Adrenal gland (tissue), 12 donors: Measurements from ENCODE around the gene PSMG3. TPM values are rescaled to one million over a fixed set of nuclear protein-coding genes. Genes with fewer than 3 reads are reported as not detected.

Source experiments
- DNase-seq, 7 donors: peaks; one replicate each; pipeline ENCODE4 v3.0.0-alpha.2; 2019 to 2020
- H3K27ac ChIP-seq, 5 donors: fragments of 200-600 bp; sonication (generic) in 4 of 5; 1 replicate in 3 of 5; 2 replicates in 2 of 5; pipeline versions ENCODE4 v1.5.1 to v1.8.0; 2016 to 2020; ENCODE audit warnings: mild to moderate bottlenecking in 1 of 5
- H3K27me3 ChIP-seq: fragments of 200-600 bp; 2 replicates; pipeline ENCODE4 v1.8.0; 2021
- H3K36me3 ChIP-seq, 2 donors: fragments of 200-600 bp; replicated peaks in 1 of 2; 1 replicate in 1 of 2; 2 replicates in 1 of 2; pipeline versions ENCODE4 v1.5.1 to v1.8.0; 2018 to 2022
- H3K4me1 ChIP-seq, 2 donors: fragments of 200-600 bp; replicated peaks in 1 of 2; 1 replicate in 1 of 2; 2 replicates in 1 of 2; pipeline versions ENCODE4 v1.5.1 to v1.8.0; 2018 to 2021
- H3K4me3 ChIP-seq, 4 donors: fragments of 200-600 bp; sonication (generic) in 3 of 4; one replicate each; pipeline ENCODE4 v1.5.1; 2016 to 2018
- H3K9me3 ChIP-seq, 3 donors: fragments of 200-600 bp; sonication (generic) in 1 of 3; replicated peaks in 1 of 3; 1 replicate in 2 of 3; 2 replicates in 1 of 3; pipeline versions ENCODE4 v1.5.1 to v1.8.0; 2016 to 2021
- POLR2A ChIP-seq, 2 donors: fragments of 450-650 bp; IDR thresholded peaks; one replicate each; pipeline ENCODE4 v1.6.1; 2017; ENCODE audit warnings: antibody characterized with exemption in 2 of 2, mild to moderate bottlenecking in 2 of 2, moderate library complexity in 1 of 2
- WGBS, 4 donors: extraction: QIAGEN DNeasy Blood & Tissue Kit in 2 of 4; methylation state at CpG; one replicate each; pipeline versions ENCODE4 v1.1.5 to v1.1.7; 2013 to 2017; 5-methylcytosine and 5-hydroxymethylcytosine counted together
- intact Hi-C, 2 donors: fragments of 100-400 bp; cut with DNase I; formaldehyde crosslinking; loops; one replicate each; pipeline versions ENCODE4 v1.14.1 to v1.15.0; 2022 to 2023
- polyA plus RNA-seq, 3 donors: library from polyadenylated mRNA; stranded (reverse); fragments of 200-250 nt in 2 of 3; fragments of 350-450 nt in 1 of 3; fragmentation: Illumina TruSeq in 1 of 3; extraction: RNeasy Lipid Tissue Mini Kit (QIAGEN cat#74804) in 1 of 3; gene quantifications; one replicate each; pipeline ENCODE4 v1.2.3, GENCODE V29; 2013 to 2014
- total RNA-seq, 9 donors: library from RNA; depleted of rRNA in 4 of 9; stranded (reverse); fragments of >200 nt in 4 of 9; fragments of 120-200 nt in 1 of 9; fragmentation: NEBNext Ultra II Directional in 1 of 9; extraction: Animal tissue kit (Norgen Biotek cat#: 25700) in 1 of 9; gene quantifications; one replicate each; pipeline versions ENCODE4 v1.1.0 to v1.2.4, GENCODE V29; 2013 to 2023
- TF ChIP-seq, protein P1 (sequence below), 6 experiments: fragments of 450-650 bp in 4 of 6; fragments of 200-600 bp in 2 of 6; sonication (generic) in 1 of 6; IDR thresholded peaks; 1 replicate in 5 of 6; 2 replicates in 1 of 6; pipeline versions ENCODE4 v1.5.1 to v1.8.0; 2016 to 2021; ENCODE audit warnings: antibody characterized with exemption in 6 of 6, mild to moderate bottlenecking in 2 of 6, moderate library complexity in 1 of 6
- donor health status: healthy with polysubstance abuse.
- donor health status: Bipolar disorder and iron deficiency.
- donor health status: DM: yes; HTN: yes; CAD: no.
- donor health status: DM: no; HTN: no; CAD: no.
- donor health status: DM: no; HTN: no; CAD: no.
- donor health status: DM: yes; HTN: yes; CAD: no.

PSMG3 gene
- total and polyA plus RNA-seq, 12 donors: 17.3 to 82.7 (median 34.8) TPM

DNA sequence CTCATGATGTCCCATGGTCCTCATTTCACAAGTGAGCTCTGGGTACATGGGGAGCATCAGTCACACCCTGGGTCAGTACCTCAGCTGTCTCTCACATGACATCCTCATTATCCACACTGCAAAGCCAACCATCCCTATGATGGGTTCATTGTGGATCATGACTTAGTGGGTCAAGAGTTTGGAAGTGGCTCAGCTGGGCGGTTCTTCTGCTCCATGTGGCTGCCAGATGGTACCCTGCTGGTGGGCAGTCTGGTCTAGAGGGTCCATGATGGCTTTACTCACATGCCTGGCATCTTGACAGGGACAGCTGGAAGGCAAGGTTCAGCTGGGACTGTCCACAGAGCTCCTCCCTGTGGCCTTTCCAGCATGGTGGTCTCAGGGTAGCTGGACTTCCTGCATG lies 19.1 kb upstream of the PSMG3 start:
- no peak overlapping the region for H3K4me3 ChIP-seq
- DNase-seq: no peak
- no peaks in the 10 kb centered on the region for H3K4me1 ChIP-seq
- 94 to 96% methylated on average over 1 of the region's 1 CpG; no CpG with 5 or more reads in 2 of the 4 donors for WGBS, 4 donors
- intact Hi-C loops: no loop called here
- peaks cover 0 to 6% (median 0%) of the 10 kb centered on the region in 3 donors for H3K9me3 ChIP-seq
- no peak for TF ChIP-seq POLR2A (IDR thresholded peaks at IDR 0.05)
- TF ChIP-seq, protein P1, sequence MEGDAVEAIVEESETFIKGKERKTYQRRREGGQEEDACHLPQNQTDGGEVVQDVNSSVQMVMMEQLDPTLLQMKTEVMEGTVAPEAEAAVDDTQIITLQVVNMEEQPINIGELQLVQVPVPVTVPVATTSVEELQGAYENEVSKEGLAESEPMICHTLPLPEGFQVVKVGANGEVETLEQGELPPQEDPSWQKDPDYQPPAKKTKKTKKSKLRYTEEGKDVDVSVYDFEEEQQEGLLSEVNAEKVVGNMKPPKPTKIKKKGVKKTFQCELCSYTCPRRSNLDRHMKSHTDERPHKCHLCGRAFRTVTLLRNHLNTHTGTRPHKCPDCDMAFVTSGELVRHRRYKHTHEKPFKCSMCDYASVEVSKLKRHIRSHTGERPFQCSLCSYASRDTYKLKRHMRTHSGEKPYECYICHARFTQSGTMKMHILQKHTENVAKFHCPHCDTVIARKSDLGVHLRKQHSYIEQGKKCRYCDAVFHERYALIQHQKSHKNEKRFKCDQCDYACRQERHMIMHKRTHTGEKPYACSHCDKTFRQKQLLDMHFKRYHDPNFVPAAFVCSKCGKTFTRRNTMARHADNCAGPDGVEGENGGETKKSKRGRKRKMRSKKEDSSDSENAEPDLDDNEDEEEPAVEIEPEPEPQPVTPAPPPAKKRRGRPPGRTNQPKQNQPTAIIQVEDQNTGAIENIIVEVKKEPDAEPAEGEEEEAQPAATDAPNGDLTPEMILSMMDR (IDR thresholded peaks at IDR 0.05): no peak
- no peaks in the 10 kb centered on the region for H3K36me3 ChIP-seq
- no peak overlapping the region for H3K27ac ChIP-seq
- H3K27me3 ChIP-seq: peaks cover 15% of the 10 kb centered on the region

DNA sequence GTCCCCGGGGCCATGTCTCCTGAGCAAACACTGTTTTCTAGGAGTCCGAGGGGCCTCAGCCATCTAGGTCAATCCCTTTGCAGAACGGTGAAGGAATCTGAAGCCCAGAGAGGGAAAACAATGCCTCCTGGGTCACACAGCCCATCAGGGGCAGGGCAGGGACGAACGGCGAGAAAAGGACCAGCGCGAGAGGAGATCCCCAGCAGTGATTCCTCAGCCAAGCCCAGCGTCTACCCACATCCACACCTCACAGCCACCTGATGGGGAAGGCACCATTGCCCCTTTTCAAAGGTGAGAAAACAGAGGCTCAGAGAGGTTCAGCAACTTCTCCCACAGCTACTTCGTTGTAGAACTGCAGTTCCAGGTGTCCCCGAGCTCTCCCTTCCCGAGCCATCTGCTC lies 17.9 kb upstream of the PSMG3 start:
- no peak for TF ChIP-seq POLR2A (IDR thresholded peaks at IDR 0.05)
- TF ChIP-seq, protein P1 (IDR thresholded peaks at IDR 0.05): no peak
- Histone ChIP-seq H3K9me3 (peaks cover 0 to 6% (median 0%) of the 10 kb centered on the region in 3 donors), H3K4me3 (no peak overlapping the region), H3K27ac (no peak overlapping the region), H3K4me1 (no peaks in the 10 kb centered on the region), H3K27me3 (peaks cover 15% of the 10 kb centered on the region), H3K36me3 (no peaks in the 10 kb centered on the region)
- DNase-seq: no peak
- intact Hi-C loops: no loop called here
- WGBS, 4 donors: 80 to 87% (median 83%) methylated on average over 12 of the region's 12 CpGs

DNA sequence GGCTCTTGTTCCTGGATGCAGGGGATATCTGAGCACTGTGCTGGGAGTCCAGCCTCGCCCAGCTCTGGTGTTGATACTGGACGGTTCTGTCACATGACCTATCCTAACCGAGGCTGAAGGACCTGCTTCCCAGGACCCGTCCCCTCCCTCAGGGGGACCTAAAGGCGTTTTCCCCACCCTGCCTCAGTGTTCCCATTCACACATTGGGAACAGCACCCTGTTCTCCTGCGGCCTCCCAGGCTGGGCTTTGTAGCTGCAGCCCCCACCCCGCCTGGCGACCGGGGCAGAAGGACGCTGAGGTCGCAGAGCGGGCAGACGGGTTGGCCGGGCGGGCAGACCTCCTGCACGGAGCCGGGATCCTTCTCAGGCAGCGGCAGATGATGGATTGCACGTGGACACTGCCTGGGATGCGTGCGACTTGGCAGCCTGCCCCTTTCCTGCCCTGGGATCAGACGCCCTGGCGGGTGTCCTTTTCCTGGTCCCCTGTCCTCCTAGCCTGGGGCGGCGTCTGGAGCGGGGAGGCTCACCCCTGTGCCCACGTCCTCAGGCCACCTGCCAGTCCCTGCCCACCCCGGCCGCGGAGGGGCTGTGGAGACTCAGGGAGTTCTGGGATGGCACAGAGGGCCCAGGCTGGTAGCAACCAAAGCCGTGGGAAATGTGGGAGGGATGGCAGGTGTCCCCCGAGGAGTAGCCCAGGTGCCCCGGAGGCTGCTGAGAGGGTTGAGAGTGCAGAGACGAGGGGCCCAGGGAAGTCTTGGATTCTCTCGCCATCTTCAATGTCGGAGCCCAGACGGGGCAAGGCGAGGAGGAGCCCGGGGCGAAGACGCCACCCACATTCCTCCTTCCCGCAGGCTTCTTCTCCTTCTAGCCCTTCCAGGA lies 17.2 kb upstream of the PSMG3 start:
- 45 to 61% (median 54%) methylated on average over 25 to 42 of the region's 42 CpGs for WGBS, 4 donors
- peak in 4 of 7 donors; percentile 51 to 85 (median 56) for DNase-seq
- TF ChIP-seq POLR2A (IDR thresholded peaks at IDR 0.05): no peak
- TF ChIP-seq, protein P1 (IDR thresholded peaks at IDR 0.05): no peak
- no peaks in the 10 kb centered on the region for H3K4me1 ChIP-seq
- H3K27me3 ChIP-seq: peaks cover 15% of the 10 kb centered on the region
- intact Hi-C loops: no loop called here
- H3K27ac ChIP-seq: no peak overlapping the region
- H3K9me3 ChIP-seq: peaks cover 0 to 6% (median 0%) of the 10 kb centered on the region in 3 donors
- no peaks in the 10 kb centered on the region for H3K36me3 ChIP-seq
- no peak overlapping the region for H3K4me3 ChIP-seq

DNA sequence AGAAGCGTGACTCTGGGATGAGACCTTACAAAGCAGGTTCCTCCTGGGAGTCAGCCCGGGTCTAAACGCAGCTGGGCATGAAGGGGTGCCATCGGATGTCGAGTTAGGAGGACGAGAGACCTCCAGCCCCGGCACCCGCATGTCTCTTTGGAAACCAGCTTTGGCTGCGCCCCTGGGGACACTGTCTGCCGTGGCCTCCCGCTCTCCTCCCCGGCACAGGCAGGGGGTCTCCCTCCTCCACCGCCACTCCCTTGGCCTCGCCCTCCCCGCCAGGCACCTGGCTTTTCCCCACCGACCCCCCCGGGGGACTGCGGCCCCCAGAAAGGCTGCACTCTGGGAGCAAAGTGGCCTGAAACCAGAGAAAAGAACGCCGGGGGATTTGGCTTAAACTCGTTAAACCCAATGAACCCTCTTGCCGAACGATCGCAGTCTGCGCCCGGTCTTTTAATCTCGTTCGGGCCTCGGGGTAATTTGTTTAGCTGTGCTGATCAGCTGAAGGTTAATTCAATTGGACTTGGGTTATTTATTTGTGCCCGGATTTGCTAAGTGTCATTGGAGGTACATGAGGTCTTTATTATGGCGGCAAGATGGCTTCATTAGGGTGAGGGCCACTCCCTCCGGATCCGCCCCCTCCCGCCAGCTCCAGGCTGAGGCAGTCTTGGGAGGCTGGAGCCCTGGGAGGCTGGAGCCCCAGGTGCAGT lies 16.4 kb upstream of the PSMG3 start:
- Histone ChIP-seq H3K27me3 (peaks cover 15% of the 10 kb centered on the region), H3K4me1 (no peaks in the 10 kb centered on the region), H3K27ac (no peak overlapping the region), H3K36me3 (no peaks in the 10 kb centered on the region), H3K4me3 (no peak overlapping the region), H3K9me3 (peaks cover 0 to 6% (median 0%) of the 10 kb centered on the region in 3 donors)
- peak in 1 of 7 donors; percentile 78 for DNase-seq
- TF ChIP-seq, protein P1 (IDR thresholded peaks at IDR 0.05): no peak
- no peak for TF ChIP-seq POLR2A (IDR thresholded peaks at IDR 0.05)
- WGBS, 4 donors: 71 to 81% (median 78%) methylated on average over 20 to 34 of the region's 34 CpGs
- intact Hi-C loops: no loop called here
